ENCODE measurements around the gene ZNF521.

The ZNF521 gene

DNA sequence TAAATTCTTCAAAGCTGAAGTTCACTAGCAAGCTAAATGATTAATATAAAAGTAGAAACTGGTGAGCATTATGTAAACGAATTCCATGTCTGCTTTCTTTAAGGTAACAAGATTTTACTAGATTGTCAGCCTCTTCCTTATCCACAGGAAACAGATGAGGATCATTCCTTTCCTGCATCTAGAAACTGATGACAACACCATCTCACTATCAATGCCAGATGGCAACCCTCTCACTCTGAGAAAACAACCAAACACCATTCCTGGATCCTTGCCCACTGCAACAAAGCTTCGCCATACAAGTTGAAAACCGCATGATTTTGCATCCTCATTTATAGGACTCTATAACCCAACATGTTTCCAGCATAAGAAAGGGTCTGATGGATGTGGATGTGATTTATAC is 122.9 kb downstream of the ZNF521 start:
- no peak for DNase-seq (ENCODE audit: low read depth in 2 of 2, low spot score in 1 of 2)

DNA sequence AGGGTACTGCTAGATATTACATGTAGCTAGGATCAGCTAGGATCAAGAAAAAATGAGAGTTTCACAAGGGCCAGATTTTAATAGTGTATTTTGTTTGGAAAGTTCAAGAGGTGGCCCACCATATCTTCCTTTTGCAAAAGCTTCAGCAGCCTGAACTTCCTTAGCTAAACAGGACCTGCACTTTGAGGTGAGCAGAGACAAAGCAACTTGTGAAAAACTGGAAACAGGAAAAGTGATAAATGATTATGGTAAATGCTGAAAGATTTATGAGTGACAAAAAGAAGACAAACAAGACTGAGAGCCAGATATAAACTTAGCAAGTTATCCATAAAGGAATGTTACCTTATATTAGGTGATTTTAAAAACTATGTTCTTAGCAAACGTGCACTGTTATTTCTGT is 123.6 kb downstream of the ZNF521 start:
- DNase-seq (ENCODE audit: low read depth in 2 of 2, low spot score in 1 of 2), result no peak

DNA sequence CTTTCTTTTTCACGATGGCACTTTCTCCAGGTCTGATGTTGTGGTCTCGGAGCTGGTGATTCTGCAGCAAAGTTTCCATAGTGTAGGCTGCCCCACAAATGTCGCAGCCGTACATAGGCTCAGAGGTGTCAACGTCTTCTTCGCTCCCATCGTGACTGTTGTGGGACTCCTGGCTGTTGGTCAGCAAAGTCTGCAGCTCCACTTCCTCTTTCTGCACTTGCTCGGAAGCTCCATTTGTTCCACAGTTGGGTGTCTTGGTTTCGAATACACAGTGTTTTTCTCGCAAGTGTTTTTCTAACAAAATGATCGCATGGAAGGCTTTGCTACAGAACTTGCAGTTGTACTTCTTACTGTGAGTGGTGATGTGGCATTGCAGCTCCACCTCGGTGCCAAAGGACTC is 126.8 kb downstream of the ZNF521 start:
- no peak for DNase-seq (ENCODE audit: low read depth in 2 of 2, low spot score in 1 of 2)

DNA sequence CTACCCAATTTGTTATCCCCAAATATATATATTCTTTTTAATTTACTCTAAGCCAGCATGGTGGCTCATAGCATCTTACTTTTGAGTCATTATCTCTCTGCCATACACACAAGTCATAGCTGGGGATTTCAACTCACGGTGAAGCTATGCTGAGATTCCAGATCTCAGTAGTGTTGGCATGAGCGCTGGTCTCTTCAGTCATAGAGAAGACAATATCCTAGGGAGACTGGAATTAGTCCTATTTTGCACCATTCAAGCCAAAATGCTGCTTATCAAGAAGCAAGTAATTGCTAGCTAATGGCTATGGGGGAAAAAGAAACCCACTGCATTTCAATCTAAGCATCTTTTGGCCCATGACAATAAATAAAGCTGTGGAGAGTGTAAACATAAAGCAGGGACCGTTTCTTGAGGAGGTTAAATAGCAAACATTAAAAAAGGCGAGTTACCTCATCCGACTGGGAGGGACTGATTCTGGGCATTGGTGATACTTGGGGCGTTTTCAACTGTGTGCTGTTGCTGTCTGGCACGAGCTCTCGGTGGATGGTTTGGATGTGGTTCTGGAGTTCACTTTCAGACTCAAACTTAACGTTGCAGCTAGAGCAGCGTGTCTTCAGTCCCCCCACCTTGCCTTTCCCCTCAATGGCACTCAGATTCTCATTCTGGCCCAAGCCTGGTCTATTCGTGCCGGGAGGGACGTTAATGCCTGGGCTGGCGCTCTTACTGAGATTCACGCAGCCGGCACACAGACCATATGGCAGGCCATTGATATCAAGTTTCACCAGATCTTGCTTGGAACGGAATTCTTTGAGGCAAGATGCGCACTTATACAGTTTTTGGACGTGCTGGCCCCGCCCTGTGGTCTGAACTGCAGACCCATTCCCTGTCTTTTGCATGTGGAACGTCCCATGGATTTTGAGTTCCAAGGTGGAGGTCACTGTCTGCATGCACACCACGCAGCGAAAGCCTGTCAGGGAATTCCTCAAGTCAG is 127.8 kb downstream of the ZNF521 start:
- no peak for DNase-seq (ENCODE audit: low read depth in 2 of 2, low spot score in 1 of 2)

DNA sequence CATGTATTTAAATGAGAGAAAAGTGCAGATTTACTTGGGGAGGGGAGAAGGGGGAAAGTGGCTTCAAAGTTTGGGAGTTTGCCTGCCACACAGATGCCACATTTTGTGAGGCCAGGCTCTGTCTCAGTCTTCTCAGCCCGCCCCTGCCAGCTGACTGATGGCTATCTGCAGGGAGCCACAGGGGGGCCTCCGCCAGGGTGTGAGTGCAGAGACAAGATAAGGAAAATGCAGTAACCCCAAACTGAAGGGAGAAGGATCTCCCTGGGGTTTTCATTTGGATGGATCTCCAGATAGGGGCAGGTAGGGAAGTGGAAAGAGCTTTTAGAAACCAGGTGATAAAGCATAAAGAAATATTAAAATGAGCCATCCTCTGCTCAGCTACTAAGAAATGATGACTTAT is 128.8 kb downstream of the ZNF521 start:
- no peak for DNase-seq (ENCODE audit: low read depth in 2 of 2, low spot score in 1 of 2)

DNA sequence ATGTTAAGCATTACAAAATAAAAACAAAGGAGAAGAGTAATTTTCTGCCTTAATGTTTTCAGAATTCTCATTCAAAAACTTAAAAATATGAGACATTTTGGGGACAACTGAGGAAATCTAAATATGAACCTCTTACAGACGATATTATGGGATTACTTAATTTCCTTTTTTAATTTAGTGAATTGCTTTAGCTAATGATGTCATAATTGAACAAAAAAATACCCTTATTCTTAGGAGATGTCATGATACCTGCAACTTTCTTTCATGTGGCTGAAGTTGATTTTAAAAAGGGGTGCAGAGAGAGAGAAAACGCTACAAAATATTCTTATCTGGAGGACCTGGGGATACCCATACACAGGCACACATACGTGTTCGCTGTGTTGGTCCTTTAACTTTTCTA is 129.3 kb downstream of the ZNF521 start:
- no peak for DNase-seq (ENCODE audit: low read depth in 2 of 2, low spot score in 1 of 2)

DNA sequence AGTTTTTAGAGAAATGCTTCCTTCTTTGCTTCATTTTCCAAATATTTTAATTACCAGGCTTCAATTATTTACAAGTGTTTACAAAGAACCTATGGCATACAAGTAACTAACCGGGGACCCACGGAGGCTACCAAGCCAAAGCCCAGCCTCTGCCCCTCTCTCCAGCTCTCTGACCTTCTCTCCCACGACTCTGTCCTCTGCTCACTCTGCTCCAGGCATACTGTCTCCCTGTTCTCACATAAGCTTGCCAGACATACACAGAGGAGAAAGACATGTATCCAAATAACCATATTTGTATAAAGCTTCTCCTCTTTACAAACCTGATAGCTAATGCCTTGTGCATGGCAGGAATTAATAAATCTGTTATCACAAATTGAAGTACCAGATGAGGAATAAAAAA is 141.3 kb downstream of the ZNF521 start:
- no peak for DNase-seq (ENCODE audit: low read depth in 2 of 2, low spot score in 1 of 2)

DNA sequence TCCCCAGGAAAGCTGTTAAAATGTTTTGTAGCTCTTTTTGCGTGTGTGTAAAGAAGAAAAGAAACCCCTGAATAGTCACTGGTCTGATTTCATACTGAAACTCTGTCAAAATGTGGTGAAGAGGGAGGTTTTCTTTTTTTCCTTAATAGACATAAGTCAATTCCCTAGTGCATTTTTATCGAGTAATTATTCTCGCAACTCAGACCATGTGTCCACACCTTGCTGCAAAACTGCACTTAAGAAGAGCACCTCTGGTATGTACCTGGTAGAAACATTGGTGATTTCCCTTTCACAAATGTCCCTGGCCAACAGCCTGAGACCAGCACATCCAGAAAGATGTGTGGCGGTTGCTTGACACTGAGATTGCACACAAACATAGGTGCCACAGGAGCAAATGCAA is 159.9 kb downstream of the ZNF521 start:
- DNase-seq (ENCODE audit: low read depth in 2 of 2, low spot score in 1 of 2), result no peak

DNA sequence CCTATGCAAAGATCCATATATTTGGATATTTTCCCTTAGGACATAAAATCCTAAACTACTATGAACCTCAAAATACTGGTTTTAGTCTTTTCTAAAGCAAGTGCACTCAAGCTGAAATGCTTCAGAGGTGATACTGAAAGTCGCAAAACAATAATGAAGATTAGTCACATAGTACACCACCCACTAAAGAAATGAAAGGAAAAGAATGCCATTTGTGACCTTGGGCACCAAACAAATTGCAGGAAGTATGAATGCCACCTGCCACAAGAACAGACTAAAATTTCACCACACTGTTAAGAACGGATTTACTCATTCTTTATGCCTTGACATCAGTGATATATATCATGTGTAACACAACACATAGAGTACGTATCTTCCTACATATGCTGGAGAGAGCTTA is 161.5 kb downstream of the ZNF521 start:
- no peak for DNase-seq (ENCODE audit: low read depth in 2 of 2, low spot score in 1 of 2)

DNA sequence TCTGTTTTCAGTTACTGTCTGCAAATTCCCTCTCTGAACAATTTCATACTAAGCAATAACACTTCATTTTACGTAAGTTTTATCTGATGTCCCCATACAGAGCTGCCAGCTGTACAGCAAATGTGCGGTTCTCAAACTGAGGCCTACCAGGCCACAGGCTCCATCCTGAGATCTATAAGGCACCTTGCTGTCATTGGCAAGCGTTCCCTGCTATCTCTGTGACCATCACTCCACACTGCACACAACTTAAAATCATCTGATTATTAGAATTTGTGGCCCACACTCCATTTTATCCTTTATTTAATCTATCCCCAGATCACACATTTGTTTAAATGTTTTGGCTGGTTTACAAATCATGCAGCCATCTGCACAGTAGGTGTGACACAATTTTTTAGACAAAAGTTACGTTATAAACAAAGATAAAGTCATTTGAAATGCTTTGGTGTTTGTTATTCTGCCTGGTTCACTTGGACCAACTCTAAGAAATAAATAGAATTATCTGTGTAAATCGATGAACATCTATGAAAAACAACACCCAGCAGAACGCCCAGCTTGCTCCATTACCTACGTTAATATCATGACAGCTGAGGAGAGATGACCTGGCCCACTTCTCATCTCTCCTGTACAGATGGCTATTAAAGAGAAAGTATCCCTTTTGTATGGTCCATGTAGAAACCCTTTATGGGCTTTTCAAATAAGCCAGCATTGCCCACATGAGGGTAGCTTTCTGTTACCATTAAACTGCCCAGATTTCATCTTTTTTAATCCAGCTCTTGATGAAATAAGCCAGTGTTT is 162.4 kb downstream of the ZNF521 start:
- no peak for DNase-seq (ENCODE audit: low read depth in 2 of 2, low spot score in 1 of 2)

DNA sequence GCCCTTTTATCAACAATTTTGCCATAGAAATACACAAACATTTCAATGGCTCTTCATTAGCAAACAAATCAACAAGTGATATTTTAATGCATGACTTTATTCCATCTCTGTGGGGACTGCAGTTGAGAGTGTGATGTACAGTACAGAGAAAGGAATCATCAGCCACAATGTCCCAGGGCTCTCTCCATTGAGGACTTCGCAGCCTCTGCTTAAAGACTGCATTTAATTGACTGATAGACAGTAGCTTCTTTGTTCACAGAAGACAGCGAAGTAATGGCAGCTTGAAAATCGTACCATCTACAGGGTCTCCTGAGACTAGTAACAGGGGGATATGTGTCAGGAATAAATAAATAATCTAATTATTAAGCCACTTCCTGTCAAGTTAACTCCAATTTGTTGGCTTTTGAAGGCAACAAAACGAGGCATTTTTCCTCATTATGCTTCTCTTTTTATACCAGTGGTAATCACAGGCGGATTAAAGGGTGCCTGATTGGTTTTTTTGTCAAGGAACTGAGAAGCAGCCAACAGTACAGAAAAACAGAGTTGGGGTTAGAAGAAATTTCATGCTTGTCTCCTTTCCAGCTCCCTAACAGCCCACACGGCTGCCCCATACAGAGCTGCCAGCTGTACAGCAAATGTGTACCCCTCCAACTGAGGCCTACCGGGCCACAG is 164.3 kb downstream of the ZNF521 start:
- DNase-seq (ENCODE audit: low read depth in 2 of 2, low spot score in 1 of 2), result no peak

DNA sequence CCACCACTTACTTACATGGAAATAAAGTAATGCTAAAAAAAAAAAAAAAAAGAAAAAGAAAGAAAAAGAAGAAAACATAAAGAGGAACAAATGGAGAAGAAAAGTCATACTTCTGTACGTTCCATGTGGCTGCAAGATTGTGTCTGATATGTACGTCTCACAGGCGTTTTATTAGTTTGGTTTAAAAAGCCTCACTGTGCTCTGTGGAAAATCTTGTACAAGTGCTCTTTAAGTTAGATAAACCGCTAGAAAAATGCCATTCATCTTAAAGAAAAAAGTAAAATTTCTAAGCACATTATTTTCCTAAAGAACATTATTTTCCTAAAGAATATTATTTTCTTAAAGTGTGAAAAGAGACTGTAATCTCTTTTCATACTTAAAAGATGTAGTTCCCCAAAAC is 165.1 kb downstream of the ZNF521 start:
- DNase-seq (ENCODE audit: low read depth in 2 of 2, low spot score in 1 of 2), result no peak

DNA sequence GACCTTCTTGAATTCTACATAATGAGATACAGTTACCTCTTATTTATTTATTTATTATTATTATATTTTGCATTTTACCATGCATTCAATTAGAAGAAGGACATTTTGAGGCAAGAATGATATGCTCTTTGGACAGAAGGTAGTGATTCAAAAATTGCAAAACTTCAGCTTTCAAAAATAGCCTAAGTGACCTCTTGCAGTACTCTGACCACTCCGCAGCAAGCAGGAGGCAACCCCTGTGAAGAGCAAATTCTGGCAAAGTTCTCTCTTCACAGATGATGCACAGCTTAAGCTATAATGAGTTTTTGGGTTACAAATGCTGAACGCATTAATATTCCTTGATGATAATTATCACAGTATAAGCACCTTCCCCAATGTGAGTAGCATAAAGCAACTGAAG is 170.0 kb downstream of the ZNF521 start:
- no peak for DNase-seq (ENCODE audit: low read depth in 2 of 2, low spot score in 1 of 2)

DNA sequence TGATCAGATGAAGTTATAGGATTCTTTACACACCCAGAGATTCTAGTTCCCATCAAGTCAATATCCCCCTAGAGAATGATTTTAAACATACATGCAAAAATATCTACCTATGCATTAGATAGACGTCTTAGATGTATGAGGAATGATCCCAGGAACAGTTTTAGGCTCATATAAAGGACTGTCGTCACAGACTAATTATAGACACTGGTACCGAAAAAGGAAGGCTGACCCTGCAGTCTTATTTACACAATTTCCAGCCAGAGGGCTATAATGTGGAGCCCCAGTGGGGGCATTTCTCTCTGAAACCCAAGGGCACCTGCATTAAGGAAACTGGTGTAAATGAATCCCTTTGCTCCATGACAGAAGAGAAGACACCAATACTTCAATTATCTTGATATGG is 170.4 kb downstream of the ZNF521 start:
- DNase-seq (ENCODE audit: low read depth in 2 of 2, low spot score in 1 of 2), result no peak

DNA sequence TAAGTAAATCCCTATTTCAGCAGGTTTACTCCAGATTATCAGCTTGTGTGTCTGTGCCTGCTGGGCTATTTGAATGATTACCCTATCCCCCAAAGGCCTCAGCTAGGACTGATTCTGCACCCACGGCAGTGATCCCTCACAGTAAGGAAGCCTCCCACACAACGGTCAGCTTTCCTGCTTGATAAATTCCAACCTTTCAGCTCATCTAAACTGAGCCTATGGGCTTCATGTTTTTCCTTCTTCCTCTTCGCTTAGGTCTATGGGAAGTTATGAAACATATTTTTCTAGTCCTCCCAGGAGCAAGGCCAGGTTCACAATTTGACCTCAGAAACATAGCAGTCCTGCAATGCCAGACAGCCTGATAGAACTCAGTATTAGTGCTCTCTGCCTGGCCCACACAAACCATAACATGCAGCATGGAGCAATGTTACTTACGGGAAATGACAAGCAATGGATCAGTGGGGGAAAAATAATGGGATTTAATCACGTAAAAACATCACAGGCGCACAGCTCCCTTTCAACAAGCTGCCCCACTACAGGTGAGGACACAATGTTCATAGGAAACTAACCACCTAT is 170.9 kb downstream of the ZNF521 start:
- DNase-seq (ENCODE audit: low read depth in 2 of 2, low spot score in 1 of 2), result no peak

DNA sequence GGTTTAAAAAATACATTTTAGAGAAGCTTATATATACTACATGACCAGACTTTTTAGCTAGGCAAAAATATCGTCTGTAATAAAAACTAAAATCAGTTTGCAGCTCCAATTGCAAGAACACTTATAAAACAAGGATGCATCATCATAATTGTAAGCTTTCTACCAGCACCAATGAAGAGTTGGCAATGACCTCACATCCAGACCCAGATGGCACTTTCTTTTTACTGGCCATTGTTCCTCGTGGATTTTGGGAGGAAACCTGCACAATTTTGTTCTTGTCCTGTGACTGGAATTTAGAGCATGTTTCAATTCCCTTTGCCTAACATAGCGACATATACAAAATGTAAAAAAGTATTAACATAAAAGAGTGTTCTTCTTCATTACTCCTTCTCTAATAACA is 174.3 kb downstream of the ZNF521 start:
- no peak for DNase-seq (ENCODE audit: low read depth in 2 of 2, low spot score in 1 of 2)

DNA sequence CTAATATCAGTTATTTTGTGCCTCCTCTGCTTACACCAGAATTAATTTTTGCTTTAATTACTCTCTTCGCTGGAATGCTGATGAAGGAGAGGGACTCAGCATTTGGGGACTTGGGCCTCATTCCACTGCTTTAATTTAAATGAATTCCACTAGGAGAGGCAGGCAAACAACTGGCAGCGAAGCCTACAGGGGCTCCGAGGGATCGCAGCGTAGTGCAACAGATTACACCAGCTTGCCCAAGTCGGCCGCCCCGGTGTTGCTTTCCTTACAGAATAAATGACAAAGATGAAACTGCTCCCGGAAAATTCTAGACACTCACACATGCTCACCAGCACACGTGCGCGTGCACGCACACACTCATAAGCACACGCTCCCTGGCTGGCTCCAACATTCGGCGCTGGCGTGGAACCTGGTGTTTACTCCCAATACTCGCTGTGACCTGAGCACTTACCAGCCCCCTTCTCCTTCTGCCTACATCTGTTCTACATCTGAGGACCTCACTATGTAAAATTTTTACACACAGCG is 175.4 kb downstream of the ZNF521 start:
- no peak for DNase-seq (ENCODE audit: low read depth in 2 of 2, low spot score in 1 of 2)

DNA sequence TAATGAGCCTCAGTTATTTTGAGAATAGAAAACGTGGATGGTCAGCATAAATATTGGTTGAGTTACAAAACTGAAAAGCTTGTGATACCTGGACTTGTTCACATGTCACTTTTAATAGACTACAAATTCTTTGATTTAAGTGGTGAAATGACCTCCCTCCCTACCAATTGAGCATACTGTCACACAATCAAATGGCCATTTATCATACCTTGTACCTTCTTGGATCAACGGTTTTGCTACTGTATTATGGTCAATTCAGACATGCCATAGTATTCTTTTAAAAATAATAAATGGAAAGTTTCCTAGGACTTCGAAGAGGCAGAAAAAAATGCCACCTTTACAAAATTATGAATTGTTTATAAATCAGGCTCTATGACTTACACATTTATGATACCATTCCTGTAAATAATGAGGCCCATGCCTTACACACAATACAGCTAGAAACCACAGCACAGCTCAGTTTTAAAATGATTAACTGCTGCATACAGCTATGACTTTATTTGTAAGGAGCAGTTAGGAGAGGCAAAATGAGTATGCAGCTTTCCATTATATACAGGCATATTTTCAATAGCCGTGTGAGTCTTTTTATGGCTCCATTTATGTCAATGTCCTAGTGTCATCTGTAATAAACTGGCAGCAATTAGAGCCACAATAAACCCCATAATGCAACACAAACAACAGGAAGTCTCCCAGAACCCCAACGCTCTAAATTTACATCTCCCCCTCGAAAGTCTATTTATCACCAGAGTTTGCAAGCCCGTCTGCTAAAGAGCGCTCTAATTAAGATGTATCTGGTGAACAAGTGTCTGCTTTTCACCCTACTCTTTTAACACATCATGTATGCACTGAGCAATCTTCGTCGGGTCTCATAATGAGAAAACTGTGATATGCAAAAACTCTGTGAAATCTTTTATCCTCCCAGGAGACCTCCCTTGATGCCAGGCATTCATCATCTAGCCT is 176.1 kb downstream of the ZNF521 start:
- DNase-seq (ENCODE audit: low read depth in 2 of 2, low spot score in 1 of 2), result no peak

DNA sequence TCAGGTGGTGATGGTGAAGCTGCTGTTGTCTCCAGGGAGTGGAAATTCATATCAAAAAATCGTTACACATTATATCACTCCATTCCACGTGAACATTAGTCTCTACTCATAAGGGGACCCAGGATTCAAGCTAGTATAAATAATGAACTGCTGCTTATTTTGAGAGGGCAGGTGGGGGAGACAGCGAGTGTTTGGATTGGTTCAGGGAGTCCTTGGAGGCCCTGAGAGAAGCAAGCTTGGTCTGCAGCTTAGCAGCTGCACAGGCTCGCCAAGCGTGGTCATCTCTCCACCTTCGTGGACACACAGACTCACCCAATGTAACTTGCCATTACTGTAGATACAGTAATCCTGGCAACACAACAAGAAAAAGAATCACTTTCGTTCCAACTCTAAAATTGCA is 177.6 kb downstream of the ZNF521 start:
- DNase-seq (ENCODE audit: low read depth in 2 of 2, low spot score in 1 of 2), result no peak

DNA sequence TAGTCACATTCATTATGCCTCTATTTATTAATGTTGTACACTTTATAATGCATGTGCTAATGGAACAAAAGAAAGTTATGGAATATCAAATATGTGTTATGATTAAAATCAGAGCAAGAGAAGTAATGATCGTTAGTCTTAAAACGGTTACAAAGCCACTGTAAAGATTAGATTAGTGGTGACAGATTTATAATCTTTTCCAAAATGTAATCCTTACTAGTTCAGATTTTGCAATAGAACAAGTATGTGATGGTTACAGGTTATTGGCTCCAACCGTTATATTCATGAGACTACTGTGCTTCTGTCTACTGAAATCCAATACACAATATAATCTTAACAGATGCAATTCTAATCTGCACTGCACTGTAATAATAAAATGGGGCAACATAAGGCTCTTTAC is 180.6 kb downstream of the ZNF521 start:
- DNase-seq (ENCODE audit: low read depth in 2 of 2, low spot score in 1 of 2), result no peak

All from stimulated activated CD8-positive, alpha-beta memory T cell treated with anti-CD3 and anti-CD28 coated beads, Interleukin-4, amount 100 ng/mL, for 4 hours (primary cell).